ENCODE data around the gene IRAG1.

The IRAG1 gene

GRCh38 chr11:10693509-10694081 lies at the start of gene IRAG1:
IRAG1 (minus strand) TSS chr11:10693755; CDS start chr11:10693602, 153 bp downstream.
- no peak for DNase-seq

- DNase-seq = no peak
Measured at GRCh38 chr11:10742460-10743208, 49.1 kb upstream of the IRAG1 start.

DNA sequence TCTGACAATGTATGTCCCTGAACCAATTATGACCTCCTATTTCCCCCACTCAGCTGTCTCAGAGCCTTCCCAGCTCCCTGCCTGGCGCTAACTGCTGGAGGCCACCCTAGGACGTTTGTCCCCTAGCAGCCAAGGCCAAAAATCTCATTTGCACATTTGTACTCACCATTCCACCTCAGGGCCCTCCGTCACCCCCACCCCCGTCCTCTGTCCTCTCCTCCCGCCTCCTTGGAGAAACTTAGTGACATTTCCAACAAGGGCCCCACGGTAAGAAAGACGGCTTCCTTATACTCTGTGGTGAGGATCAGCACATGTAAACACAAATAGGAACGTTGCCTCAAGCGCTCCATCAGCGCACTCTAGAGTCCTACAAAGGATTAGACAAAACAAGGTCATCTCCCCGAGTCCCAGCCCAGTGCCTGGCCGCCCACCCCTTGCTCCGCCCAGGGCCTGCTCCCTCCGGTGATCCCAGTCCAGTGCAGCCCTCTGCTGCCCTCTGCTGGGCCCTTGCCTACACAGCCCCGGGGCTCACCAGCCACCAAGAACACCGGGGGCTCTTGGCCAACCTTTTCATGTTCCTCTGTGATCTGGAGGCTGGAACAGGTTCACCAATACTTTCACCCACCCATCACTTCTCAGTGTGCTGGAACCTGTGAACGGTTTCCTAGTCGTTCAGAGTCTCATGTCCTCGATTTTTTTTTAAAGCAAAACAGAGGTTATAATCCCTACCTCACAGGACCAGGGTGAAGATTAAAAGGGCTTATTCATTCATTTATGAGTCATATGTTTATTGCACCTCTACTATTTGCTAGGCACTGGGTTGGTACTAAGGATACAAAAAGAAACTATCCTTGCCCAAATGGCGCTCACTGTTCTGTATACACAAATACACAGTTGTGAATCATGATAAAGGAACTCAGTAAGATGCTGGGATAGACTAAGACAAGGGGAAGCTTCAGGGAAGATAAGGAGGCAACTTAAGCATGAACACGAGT lies 42.2 kb upstream of the IRAG1 start:
- peak; percentile 88 for DNase-seq

- no peak for DNase-seq
Measured at GRCh38 chr11:10731064-10731680, 37.6 kb upstream of the IRAG1 start.

DNA sequence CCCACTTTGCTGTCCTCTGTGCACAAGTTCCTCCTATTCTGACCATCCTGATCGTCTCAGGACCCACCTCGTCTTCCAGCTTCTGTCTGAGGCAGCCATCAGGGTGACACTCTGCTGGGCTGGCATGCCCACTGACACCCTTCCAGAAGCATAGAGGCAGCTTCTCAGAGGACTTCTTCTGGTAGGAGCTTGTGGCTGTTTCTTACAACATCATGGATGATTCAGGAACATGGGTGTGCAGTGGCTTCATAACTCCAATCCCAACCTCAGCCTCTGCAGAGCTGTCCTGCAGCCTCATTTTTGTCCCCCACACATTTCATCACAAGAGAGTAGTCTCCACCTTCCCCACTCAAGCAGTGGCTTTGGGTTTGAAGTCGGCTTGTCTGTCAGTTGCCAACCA lies 36.6 kb upstream of the IRAG1 start:
- no peak for DNase-seq

DNA sequence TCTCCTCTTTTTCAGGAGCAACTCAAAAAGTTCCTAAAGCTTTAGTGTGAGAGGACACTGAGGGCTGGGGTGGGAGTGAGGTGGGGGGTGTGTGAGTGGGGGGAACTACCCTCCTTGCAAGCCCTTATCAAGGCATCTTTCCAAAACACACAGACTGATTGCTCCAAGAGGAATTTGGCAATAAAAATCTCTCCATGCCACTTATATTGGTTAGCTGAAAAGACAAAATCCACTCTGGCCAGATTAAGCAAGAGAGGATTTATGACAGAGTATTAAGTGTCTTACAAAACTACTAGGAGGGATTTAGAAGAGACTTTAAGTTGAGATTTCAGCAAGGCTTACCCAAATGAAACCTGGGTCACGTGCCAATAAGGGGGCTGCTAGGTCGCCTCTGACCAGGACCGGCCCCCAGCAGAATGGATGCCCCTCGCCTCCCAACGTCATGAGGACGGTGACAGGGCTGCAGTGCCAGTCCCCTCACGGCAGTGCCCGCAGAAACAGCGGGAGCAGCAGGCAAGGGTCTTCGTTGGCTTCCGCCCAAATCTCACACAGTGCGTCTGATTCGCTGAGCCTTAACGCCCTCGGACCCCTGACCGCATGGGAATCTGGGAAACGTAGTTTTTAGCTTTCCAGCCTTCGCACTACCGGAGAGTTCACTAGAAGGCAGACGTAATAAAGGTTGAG lies 35.4 kb upstream of the IRAG1 start:
- DNase-seq = no peak

GRCh38 chr11:10728154-10728553 lies 34.6 kb upstream of the IRAG1 start:
- DNase-seq = no peak

DNA sequence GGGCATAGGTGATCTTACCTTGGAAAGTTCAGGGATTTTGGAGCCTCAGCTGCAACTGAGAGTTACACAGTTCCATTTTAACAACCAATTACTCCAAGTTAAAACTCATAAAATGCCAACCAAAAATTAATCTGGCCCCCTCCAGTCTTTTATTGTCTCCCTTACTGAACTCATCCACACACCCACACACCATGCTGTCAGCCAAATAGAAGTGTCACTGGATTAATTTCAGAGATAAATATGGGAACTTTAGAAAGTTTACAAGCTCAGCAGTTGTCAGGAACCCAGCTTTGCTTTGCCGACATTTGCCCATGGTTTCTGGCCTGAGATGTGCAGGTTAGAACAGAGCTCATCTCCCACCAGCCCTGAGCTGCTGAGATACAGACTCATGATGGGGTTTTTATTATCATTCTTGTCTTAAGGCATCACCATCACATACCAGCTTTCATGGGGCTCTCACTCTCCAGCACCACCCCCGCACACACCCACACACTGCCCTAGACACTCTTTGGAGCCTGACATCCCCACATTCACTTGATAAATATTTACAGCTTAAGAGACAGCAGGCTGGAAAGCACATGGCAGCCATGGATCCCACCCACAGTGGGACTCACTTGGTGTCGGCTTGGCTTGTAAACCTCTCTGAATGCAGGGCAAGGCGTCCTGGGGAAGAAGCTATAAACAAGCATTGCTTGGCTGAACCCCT lies 33.7 kb upstream of the IRAG1 start:
- DNase-seq = no peak

DNA sequence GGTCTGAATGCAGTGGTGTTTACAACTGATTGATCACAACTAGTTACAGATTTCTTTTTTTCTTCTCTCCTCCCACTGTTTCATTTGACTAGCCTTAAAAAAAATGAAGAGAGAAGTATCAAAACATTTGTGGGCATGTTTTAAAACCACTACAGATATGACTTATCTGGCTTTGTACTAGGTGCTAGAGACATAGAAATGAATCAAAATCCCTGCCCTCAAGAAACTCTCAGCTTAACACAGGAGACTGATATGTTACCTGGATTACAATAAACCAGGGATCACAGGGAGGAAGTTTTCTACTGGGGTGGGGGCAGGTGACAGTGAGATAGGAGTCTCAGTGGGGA lies 32.3 kb upstream of the IRAG1 start:
- DNase-seq = no peak

DNA sequence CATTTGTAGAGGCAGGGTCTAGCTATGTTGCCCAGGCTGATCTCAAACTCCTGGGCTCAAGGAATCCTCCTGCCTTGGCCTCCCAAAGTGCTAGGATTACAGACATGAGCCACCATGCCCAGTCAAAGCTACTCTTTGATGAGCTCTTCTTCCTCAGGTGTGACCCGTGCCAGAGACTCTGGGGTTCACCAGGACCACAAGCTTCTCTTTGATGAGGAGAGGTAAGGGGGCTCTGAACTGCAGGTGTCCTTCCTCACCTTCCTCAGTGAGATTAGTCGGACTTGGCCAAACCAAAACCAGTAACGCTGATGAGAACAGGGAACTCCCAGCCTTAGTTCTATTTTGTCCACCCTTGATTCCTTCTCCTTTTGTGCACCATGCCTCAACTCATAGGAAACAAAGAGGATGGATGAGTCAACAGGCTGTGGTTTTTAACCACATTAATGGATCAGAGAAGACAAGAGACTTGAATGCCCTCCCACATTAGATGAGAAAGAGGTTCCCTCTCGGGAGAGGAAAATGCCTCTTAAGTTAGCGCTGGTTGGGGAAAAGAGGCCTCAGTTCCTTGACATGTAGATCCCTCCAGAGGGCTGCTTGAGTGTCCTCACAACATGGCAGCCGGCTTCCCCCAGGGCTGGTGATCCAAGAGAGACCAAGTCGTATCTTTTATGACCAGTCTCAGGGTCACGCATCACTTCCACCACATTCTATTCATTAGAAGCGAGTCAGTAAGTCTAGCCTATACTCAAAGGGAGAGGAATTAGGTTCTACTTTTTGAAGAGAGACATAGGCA lies 31.8 kb upstream of the IRAG1 start:
- DNase-seq = no peak

DNA sequence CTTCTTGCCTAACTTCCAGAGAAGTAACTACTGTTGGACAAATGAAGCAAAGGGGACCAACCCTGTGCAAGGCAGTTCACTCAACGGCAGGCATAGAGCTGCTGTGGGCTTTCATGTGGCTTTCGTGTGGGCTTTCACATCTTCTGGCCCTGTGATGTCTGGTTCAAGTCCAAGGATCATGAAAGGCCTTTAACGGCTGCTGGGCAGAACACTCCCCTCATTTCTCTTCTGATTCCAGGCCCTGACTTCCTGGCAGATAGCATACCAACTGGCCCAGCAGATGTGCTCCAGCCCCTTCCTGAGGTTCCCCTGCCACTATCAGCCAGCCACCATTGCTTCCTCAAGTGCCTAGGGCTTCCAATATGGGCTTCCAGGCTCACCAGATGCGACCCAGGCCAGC lies 28.8 kb upstream of the IRAG1 start:
- no peak for DNase-seq

- DNase-seq = no peak
Measured at GRCh38 chr11:10720881-10721376, 27.4 kb upstream of the IRAG1 start.

GRCh38 chr11:10719616-10720015 lies 26.1 kb upstream of the IRAG1 start:
- no peak for DNase-seq

DNA sequence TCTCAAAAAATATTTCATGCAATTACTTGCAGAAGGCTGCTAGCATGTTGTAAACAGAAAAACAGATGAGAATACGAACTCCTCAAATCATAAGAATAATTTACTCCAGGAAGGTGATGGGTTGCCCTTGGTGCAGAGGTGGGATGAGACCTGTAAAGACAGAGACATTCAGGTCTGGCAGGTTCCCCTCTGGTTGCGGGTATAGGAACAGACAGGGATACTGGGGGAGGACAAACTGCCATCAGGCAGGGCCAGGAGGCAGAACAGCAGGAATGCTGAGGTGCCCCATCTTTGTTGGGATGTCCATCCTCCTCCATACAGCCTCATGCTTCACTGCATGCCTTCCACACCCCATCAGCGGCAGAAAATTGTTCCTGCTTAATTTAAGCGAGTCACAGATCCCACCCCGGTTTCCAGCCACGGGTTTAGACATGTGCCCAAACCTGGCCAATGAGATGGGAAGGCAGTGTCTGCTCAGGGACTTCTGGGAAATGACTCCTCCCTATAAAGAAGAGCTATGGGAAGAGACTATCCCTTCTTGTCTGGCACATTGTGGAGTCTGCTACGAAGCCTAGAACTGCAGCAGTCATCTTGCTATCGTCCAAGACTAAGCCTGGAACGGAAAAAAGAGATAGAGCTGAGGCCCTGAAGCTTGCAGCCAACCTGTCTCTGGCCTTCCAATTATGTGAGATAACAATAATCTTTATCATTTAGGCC lies 23.1 kb upstream of the IRAG1 start:
- no peak for DNase-seq

DNA sequence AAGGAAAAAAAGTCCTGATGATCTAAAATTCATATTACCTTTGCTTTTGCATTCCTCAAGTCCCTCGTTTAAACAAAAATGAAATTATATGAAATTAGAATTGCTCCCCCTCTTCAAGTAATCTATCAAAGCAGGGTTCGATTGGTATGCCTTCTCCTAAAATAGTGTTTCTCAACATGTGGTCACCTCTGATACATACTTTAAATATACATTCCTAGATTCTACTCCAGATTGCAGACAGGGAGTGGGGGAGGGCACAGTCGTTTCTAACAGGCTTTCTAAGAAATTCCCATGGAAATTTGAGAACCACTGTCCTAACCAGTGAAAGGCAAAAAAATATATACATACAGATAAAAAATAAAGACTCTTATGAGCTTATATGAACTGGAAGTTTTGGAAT lies 22.6 kb upstream of the IRAG1 start:
- DNase-seq = no peak

GRCh38 chr11:10715571-10715970 lies 22.0 kb upstream of the IRAG1 start:
- no peak for DNase-seq

DNA sequence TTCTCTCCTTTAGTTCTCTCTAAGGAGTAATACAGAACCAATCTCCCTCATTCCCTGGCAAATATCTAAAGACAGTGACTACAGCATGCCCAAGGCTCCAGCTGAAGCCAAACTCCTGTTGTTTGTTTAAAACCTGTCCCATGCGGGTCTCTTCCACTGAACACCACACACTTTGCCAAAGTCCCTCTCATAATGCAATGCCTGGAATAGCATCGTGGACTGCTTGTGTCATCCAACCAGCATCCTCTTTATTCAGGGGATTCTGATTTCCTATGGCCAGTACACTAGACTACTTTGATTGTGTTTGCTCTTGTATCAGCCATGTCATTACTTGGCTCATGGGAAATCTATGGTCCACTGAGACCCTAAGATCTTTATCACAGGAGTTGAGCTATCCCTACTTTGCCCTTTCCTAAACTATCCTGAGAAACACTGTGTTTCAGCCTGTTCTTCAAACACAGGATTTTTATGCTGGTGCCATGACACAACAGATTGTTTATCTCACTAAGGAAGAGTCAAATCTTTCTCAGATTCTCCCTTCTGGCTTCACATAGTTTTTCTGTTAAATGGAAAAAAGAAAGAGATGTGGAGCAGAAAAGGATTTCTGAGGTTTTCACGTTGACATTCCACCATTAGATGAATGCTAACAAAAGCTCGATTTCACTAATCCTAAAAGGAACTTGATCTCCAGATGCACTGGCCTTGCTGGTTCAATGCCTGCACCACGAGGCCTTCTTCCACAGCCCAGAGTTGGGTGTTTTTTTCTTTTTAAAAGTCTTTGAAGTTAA lies 15.9 kb upstream of the IRAG1 start:
- DNase-seq = no peak

DNA sequence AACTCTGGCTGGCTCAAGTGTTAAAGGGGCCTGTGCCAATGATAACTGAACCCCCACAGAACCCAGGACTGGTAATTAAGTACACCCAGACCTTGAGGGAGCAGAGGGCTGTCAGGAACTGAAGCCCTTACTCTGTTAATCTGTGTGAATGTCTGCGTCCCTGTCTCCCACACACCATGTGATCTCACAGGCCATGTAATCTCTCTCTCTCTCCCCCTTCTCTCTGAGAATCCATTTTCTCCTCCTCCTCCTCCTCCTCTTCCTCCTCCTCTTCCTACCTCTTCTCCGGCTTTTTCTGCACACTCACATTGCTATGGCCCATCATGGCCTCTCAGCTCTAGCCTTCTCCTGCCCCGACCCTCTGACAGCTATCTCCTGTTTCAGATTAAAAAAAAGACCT lies 14.6 kb upstream of the IRAG1 start:
- DNase-seq = no peak

DNA sequence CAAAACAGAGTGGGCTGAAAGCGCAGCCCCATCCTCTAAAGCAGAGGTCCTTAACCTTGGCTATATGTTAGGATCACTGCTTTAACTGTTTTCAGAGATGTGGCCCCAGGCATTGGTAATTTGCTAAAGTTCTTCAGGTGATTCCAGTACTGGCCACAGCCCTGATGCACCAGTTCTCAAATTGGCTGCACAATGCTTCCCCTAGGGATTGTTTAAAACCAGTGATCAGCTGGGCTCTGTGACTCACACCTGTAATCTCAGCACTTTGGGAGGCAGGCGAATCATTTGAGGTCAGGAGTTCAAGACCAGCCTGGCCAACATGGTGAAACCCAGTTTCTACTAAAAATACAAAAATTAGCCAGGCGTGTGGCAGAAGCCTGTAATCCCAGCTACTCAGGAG lies 8.4 kb upstream of the IRAG1 start:
- DNase-seq = no peak
